Measurements from ENCODE around the gene SPRR5.

SPRR5 gene

DNA sequence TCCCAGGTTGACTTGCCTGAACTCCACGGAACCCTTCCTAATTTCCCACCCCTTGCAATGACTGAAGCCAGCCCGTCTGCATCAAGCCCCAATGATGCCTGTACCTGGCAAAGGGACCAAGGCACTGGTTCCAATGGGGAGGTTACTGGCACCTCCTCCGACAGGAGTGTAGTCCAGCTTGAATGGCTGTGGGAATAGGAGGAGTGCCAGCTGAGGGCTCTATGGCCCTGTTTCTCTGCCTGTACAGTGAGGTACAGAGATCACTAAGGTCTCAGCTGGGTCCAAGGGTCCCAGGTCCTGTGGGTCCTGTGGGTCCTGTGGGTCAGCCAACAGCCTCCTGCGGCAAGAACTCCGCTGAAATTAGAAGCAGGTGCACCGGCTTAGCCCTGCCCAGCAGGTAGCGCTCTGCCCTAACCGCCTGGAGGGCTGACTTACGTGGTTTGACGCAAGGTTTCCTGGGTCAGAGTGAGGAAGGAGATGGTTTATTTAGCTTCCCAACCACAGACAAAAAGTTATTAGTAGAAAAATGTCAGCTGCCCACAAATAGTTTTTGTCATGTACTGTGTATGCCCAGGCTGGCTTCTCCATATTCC is 13.5 kb downstream of the SPRR5 start:
- H3K9me3 Mint-ChIP-seq = peaks cover 33% of the 10 kb centered on the region
- no peaks in the 10 kb centered on the region for H3K36me3 Mint-ChIP-seq (ENCODE audit: low read depth)
- TF ChIP-seq, protein P1, sequence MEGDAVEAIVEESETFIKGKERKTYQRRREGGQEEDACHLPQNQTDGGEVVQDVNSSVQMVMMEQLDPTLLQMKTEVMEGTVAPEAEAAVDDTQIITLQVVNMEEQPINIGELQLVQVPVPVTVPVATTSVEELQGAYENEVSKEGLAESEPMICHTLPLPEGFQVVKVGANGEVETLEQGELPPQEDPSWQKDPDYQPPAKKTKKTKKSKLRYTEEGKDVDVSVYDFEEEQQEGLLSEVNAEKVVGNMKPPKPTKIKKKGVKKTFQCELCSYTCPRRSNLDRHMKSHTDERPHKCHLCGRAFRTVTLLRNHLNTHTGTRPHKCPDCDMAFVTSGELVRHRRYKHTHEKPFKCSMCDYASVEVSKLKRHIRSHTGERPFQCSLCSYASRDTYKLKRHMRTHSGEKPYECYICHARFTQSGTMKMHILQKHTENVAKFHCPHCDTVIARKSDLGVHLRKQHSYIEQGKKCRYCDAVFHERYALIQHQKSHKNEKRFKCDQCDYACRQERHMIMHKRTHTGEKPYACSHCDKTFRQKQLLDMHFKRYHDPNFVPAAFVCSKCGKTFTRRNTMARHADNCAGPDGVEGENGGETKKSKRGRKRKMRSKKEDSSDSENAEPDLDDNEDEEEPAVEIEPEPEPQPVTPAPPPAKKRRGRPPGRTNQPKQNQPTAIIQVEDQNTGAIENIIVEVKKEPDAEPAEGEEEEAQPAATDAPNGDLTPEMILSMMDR (IDR thresholded peaks at IDR 0.05) = no peak
- H3K27me3 Mint-ChIP-seq (ENCODE audit: low read depth, poor library complexity) = no peaks in the 10 kb centered on the region
- H3K4me3 Mint-ChIP-seq = no peak overlapping the region
- DNase-seq = no peak
- no peak overlapping the region for H3K27ac Mint-ChIP-seq
- no peaks in the 10 kb centered on the region for H3K4me1 Mint-ChIP-seq

DNA sequence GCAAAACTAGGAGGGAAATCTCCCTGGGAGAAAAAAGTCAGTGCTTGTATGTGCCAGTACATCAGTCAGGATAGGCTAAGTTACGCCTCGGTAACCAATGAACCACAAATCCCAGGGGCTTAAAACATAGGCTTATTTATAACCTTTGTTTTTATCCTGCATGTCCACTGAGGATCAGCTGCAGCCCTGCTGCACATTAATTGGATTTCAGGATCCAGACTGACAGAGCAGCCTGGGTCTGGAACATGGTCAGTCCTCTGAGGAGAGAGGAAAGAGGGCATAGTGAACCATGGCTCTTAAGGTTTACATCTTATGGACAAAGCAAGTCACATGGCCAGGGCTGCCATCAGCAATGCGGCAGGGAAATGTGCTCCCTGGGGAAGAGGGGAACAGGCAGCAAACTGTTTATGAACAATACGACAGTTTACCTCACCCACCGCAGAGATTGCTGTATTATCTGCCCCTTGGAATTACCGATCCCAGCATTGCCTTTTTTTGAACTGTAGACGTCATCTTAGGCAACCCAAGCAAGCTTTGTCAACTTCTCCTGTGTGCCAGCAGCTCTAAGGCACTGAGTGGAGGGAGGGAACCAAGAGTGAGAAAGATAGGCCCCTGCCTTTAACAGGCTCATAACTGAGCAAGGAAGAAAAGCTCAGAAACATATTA is 14.4 kb downstream of the SPRR5 start:
- no peaks in the 10 kb centered on the region for H3K27me3 Mint-ChIP-seq (ENCODE audit: low read depth, poor library complexity)
- TF ChIP-seq, protein P1 (IDR thresholded peaks at IDR 0.05) = no peak
- no peak for DNase-seq
- peaks cover 37% of the 10 kb centered on the region for H3K9me3 Mint-ChIP-seq
- H3K4me1 Mint-ChIP-seq = no peaks in the 10 kb centered on the region
- no peaks in the 10 kb centered on the region for H3K36me3 Mint-ChIP-seq (ENCODE audit: low read depth)
- no peak overlapping the region for H3K27ac Mint-ChIP-seq
- H3K4me3 Mint-ChIP-seq = no peak overlapping the region

DNA sequence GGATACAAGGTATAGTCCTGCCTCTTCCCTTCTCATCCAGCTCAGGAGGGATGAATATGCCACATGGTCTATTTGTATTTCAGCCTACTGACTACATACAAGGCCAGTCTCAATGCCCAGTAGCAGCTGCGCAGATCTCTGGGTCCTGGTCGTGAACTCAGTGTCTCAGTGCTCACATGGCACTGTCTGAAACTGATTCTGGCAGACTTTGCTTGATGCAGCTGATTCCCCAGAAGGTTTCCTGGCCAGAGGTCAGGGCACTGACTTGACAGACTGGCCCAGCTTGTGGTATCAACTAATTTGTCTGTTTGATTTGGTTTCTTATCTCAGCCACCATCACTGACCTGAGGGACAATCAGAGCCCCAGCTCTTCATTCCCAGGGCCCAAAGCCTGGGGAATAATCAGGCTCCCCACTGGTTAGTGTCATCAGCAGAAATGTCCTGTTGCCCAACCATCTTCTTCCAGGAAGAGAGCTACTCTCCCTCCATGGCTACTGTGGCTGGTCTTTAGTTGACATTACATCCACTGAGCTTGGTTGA is 15.9 kb downstream of the SPRR5 start:
- DNase-seq = no peak
- TF ChIP-seq, protein P1 (IDR thresholded peaks at IDR 0.05) = no peak
- Mint-ChIP-seq H3K27ac (no peak overlapping the region), H3K4me3 (no peak overlapping the region), H3K36me3 (ENCODE audit: low read depth) (no peaks in the 10 kb centered on the region), H3K9me3 (peaks cover 45% of the 10 kb centered on the region), H3K27me3 (ENCODE audit: low read depth, poor library complexity) (peaks cover 9% of the 10 kb centered on the region), H3K4me1 (no peaks in the 10 kb centered on the region)

DNA sequence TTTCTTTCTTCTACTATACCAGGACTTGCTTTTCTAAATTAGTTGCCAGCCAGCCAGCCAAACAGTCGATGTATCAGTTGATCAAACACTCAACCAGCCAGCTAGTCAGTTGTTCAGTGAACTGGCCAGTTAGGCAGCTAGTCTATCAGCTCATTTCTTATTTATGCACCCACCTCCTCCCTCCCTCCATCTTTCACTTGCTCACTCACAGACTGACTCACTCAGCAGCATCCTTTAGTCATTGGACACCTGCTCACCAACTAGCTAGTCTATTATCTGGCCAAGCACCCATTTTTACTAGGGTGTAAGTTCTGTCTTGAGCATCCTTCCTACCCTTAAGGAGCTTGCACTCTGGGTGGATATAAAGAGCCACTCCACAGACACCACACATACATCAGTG is 17.5 kb downstream of the SPRR5 start:
- TF ChIP-seq, protein P1 (IDR thresholded peaks at IDR 0.05) = no peak
- no peak overlapping the region for H3K4me3 Mint-ChIP-seq
- H3K27me3 Mint-ChIP-seq (ENCODE audit: low read depth, poor library complexity) = peaks cover 9% of the 10 kb centered on the region
- no peak overlapping the region for H3K27ac Mint-ChIP-seq
- DNase-seq = no peak
- no peaks in the 10 kb centered on the region for H3K36me3 Mint-ChIP-seq (ENCODE audit: low read depth)
- H3K9me3 Mint-ChIP-seq = peaks cover 39% of the 10 kb centered on the region
- no peaks in the 10 kb centered on the region for H3K4me1 Mint-ChIP-seq

DNA sequence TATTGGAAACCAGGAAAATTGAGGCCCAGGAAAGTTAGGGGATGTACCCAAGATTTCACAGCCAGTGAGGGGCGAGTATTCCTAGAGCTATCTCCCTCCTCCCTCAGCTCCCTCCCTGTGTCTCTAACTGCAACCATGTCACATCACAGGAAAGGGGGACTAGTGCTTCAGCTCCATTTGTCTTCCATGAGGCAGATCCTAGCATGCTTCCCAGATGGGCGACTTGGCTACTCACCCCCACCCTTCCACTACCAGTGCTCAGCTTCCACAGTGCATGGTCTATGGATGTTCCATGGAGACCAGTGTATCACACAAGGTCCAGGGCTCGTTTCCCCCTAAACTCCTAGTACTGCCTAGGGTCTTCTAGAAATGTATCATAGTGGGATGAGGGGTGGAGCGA is 18.8 kb downstream of the SPRR5 start:
- Mint-ChIP-seq H3K36me3 (ENCODE audit: low read depth) (no peaks in the 10 kb centered on the region), H3K4me1 (no peaks in the 10 kb centered on the region), H3K9me3 (peaks cover 40% of the 10 kb centered on the region), H3K27ac (no peak overlapping the region), H3K27me3 (ENCODE audit: low read depth, poor library complexity) (peaks cover 9% of the 10 kb centered on the region), H3K4me3 (no peak overlapping the region)
- no peak for DNase-seq
- TF ChIP-seq, protein P1 (IDR thresholded peaks at IDR 0.05) = no peak

DNA sequence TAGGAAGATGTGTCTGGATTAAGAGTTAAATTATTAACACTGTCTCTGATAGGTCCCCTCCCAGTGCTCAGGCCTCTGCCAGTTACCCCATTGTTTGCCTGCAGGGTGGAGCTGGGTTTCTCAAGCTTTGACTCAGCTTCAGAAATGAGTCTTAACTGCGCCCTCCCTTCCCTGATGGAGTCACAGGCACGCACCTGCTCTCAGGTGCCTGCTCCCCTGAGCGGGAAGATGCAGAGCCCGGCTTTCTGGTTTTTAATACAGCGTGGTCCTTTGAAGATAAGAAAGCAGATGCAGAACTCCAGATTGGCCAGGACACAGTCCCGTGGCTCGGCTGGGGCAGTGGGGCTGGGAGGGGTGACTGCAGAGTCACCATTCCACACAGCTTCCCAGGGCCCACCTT is 20.2 kb downstream of the SPRR5 start:
- DNase-seq = no peak
- H3K27ac Mint-ChIP-seq = no peak overlapping the region
- H3K4me1 Mint-ChIP-seq = no peaks in the 10 kb centered on the region
- TF ChIP-seq, protein P1 (IDR thresholded peaks at IDR 0.05) = no peak
- H3K9me3 Mint-ChIP-seq = peaks cover 38% of the 10 kb centered on the region
- no peaks in the 10 kb centered on the region for H3K36me3 Mint-ChIP-seq (ENCODE audit: low read depth)
- H3K4me3 Mint-ChIP-seq = no peak overlapping the region
- H3K27me3 Mint-ChIP-seq (ENCODE audit: low read depth, poor library complexity) = peaks cover 9% of the 10 kb centered on the region
